H9 (cell line): ENCODE data around the gene MYO1D. TPM values are rescaled to one million over a fixed set of nuclear protein-coding genes. Genes with fewer than 3 reads are reported as not detected.

Source experiments
- DNase-seq: peaks from one replicate; pipeline ENCODE4 v3.0.0-alpha.2; 2017
- H2AFZ ChIP-seq: one replicate; pipeline ENCODE4 v1.6.1; 2013; ENCODE audit warnings: mild to moderate bottlenecking, low read length, control low read depth, moderate library complexity
- H2AK5ac ChIP-seq: 2 replicates; pipeline ENCODE4 v1.6.1; 2013; ENCODE audit warnings: low read length, control low read depth, mixed read lengths; ENCODE audit not compliant: insufficient read length
- H2BK120ac ChIP-seq: one replicate; pipeline ENCODE4 v1.6.1; 2013; ENCODE audit warnings: low read depth, mild to moderate bottlenecking, low read length, control low read depth, inconsistent platforms; ENCODE audit not compliant: poor library complexity, severe bottlenecking
- H2BK12ac ChIP-seq: 2 replicates; pipeline ENCODE4 v1.6.1; 2013; ENCODE audit warnings: low read length, control low read depth, mixed read lengths, low read depth; ENCODE audit not compliant: insufficient read length
- H2BK15ac ChIP-seq: 2 replicates; pipeline ENCODE4 v1.6.1; 2013; ENCODE audit warnings: low read depth, low read length, control low read depth
- H2BK20ac ChIP-seq: one replicate; pipeline ENCODE4 v1.6.1; 2013; ENCODE audit warnings: low read depth, mild to moderate bottlenecking, low read length, control low read depth, inconsistent platforms; ENCODE audit not compliant: poor library complexity, severe bottlenecking
- H2BK5ac ChIP-seq: 2 replicates; pipeline ENCODE4 v1.6.1; 2013; ENCODE audit warnings: low read length, control low read depth, mixed read lengths; ENCODE audit not compliant: insufficient read length
- H3K14ac ChIP-seq: 2 replicates; pipeline ENCODE4 v1.6.1; 2013; ENCODE audit warnings: low read length, control low read depth; ENCODE audit not compliant: insufficient read depth
- H3K18ac ChIP-seq: 2 replicates; pipeline ENCODE4 v1.6.1; 2013; ENCODE audit warnings: low read depth, mild to moderate bottlenecking, mixed read lengths, low read length, control low read depth; ENCODE audit not compliant: insufficient read length
- H3K23ac ChIP-seq: 2 replicates; pipeline ENCODE4 v1.6.1; 2013; ENCODE audit warnings: low read length, control low read depth, mixed read lengths, low read depth; ENCODE audit not compliant: insufficient read length
- H3K23me2 ChIP-seq: 2 replicates; pipeline ENCODE4 v1.6.1; 2013; ENCODE audit warnings: low read depth, mild to moderate bottlenecking, mixed read lengths, low read length, control low read depth; ENCODE audit not compliant: insufficient read length, poor library complexity, severe bottlenecking
- H3K27ac ChIP-seq: 2 replicates; pipeline ENCODE4 v1.5.1; 2013; ENCODE audit warnings: low read length, control low read depth, mixed read lengths, low read depth; ENCODE audit not compliant: insufficient read length
- H3K27me3 ChIP-seq: 2 replicates; pipeline ENCODE4 v1.6.1; 2013; ENCODE audit warnings: low read length, control low read depth, inconsistent platforms; ENCODE audit not compliant: insufficient read depth
- H3K4ac ChIP-seq: 2 replicates; pipeline ENCODE4 v1.6.1; 2013; ENCODE audit warnings: low read depth, mild to moderate bottlenecking, control low read depth, inconsistent platforms, low read length, moderate library complexity
- H3K4me1 ChIP-seq: 2 replicates; pipeline ENCODE4 v1.6.1; 2013; ENCODE audit warnings: low read length, control low read depth, inconsistent platforms; ENCODE audit not compliant: insufficient read depth
- H3K4me2 ChIP-seq: 2 replicates; pipeline ENCODE4 v1.6.1; 2013; ENCODE audit warnings: low read length, control low read depth, mixed read lengths; ENCODE audit not compliant: insufficient read length, insufficient read depth
- H3K56ac ChIP-seq: 2 replicates; pipeline ENCODE4 v1.6.1; 2013; ENCODE audit warnings: low read depth, mild to moderate bottlenecking, mixed read lengths, low read length, control low read depth; ENCODE audit not compliant: insufficient read length
- H3K79me1 ChIP-seq: 2 replicates; pipeline ENCODE4 v1.6.1; 2013; ENCODE audit warnings: low read depth, mild to moderate bottlenecking, moderate library complexity, low read length, control low read depth, inconsistent platforms; ENCODE audit not compliant: insufficient read depth, poor library complexity, severe bottlenecking
- H3K79me2 ChIP-seq: 2 replicates; pipeline ENCODE4 v1.6.1; 2013; ENCODE audit warnings: low read length, control low read depth, inconsistent platforms; ENCODE audit not compliant: insufficient read depth
- H3K9ac ChIP-seq: 2 replicates; pipeline ENCODE4 v1.6.1; 2013; ENCODE audit warnings: low read length, control low read depth, mixed read lengths; ENCODE audit not compliant: insufficient read length; ENCODE audit errors: extremely low read depth
- H3K9me3 ChIP-seq: one replicate; pipeline ENCODE4 v1.6.1; 2013; ENCODE audit warnings: low read depth, low read length, inconsistent platforms; ENCODE audit not compliant: control insufficient read depth
- H3T11ph ChIP-seq: one replicate; pipeline ENCODE4 v1.6.1; 2013; ENCODE audit warnings: mild to moderate bottlenecking, low read length, control low read depth, inconsistent platforms
- H4K20me1 ChIP-seq: one replicate; pipeline ENCODE4 v1.6.1; 2013; ENCODE audit not compliant: control insufficient read depth, insufficient read length, insufficient read depth
- H4K5ac ChIP-seq: 2 replicates; pipeline ENCODE4 v1.6.1; 2013; ENCODE audit warnings: low read depth, mild to moderate bottlenecking, mixed read lengths, low read length, control low read depth; ENCODE audit not compliant: insufficient read length
- H4K8ac ChIP-seq: replicated peaks from 2 replicates; pipeline ENCODE4 v1.6.1; 2013; ENCODE audit warnings: low read length, control low read depth, mixed read lengths, low read depth; ENCODE audit not compliant: insufficient read length
- H4K91ac ChIP-seq: 2 replicates; pipeline ENCODE4 v1.6.1; 2013; ENCODE audit warnings: low read depth, mild to moderate bottlenecking, moderate library complexity, mixed read lengths, low read length, control low read depth; ENCODE audit not compliant: insufficient read length
- H3K27ac Mint-ChIP-seq, 3 experiments: 2 replicates in 2 of 3; 3 replicates in 1 of 3; pipeline ENCODE4 v1.8.0; 2020 to 2021; ENCODE audit warnings: mixed read lengths in 3 of 3, mild to moderate bottlenecking in 1 of 3, moderate library complexity in 1 of 3
- H3K27me3 Mint-ChIP-seq: 2 replicates; pipeline ENCODE4 v1.8.0; 2021; ENCODE audit warnings: low read depth, mild to moderate bottlenecking, moderate library complexity, mixed read lengths
- H3K36me3 Mint-ChIP-seq, 3 experiments: 2 replicates in 2 of 3; 3 replicates in 1 of 3; pipeline ENCODE4 v1.8.0; 2020 to 2021; ENCODE audit warnings: low read depth in 3 of 3, mixed read lengths in 3 of 3; ENCODE audit not compliant: insufficient read depth in 1 of 3
- H3K4me1 Mint-ChIP-seq, 2 experiments: 2 replicates each; pipeline ENCODE4 v1.8.0; 2020; ENCODE audit warnings: mixed read lengths in 2 of 2
- H3K4me3 Mint-ChIP-seq, 2 experiments: 2 replicates in 1 of 2; 3 replicates in 1 of 2; pipeline ENCODE4 v1.8.0; 2020 to 2021; ENCODE audit warnings: mild to moderate bottlenecking in 2 of 2, mixed read lengths in 2 of 2, moderate library complexity in 1 of 2
- H3K9me3 Mint-ChIP-seq, 2 experiments: 2 replicates in 1 of 2; 3 replicates in 1 of 2; pipeline ENCODE4 v1.8.0; 2020; ENCODE audit warnings: mild to moderate bottlenecking in 2 of 2, mixed read lengths in 2 of 2, moderate library complexity in 1 of 2
- CTCF ChIP-seq: fragments of 200-600 bp; sonication (generic); conservative IDR thresholded peaks from 3 replicates; pipeline ENCODE4 v1.8.0; 2021; ENCODE audit warnings: antibody characterized with exemption, mild to moderate bottlenecking
- WGBS: extraction: QIAGEN DNeasy Blood & Tissue Kit; methylation state at CpG from one replicate; pipeline ENCODE4 v1.1.7; 2013; ENCODE audit warnings: missing lambda C conversion rate, low lambda C conversion rate, mixed read lengths; ENCODE audit not compliant: insufficient read length; ENCODE audit errors: extremely low coverage; 5-methylcytosine and 5-hydroxymethylcytosine counted together
- total RNA-seq: library from RNA; stranded (reverse); gene quantifications from 2 replicates; pipeline ENCODE4 v1.2.1, GENCODE V29; 2021

MYO1D gene
- total RNA-seq, 1 experiment from 2014 or later = 19.0 TPM

GRCh38 chr17:32445497-32445896 is 431.4 kb downstream of the MYO1D start:
- Histone ChIP-seq H3K27ac (no peak overlapping the region), H4K20me1 (no peaks in the 10 kb centered on the region)

More at GRCh38 chr17:32445497-32445896, 431.4 kb downstream of the MYO1D start:
- Histone ChIP-seq H3K23me2 (peaks cover 16% of the 10 kb centered on the region), H3K9me3 (no peaks in the 10 kb centered on the region), H3K4me1 (no peaks in the 10 kb centered on the region), H2AK5ac (no peak overlapping the region), H2BK15ac (no peak overlapping the region), H3K4me2 (peak overlapping the region; percentile 97), H3K56ac (no peak overlapping the region), H3K79me1 (no peaks in the 10 kb centered on the region), H3K27me3 (no peaks in the 10 kb centered on the region; the same call in 1 of the 2 replicates), H3T11ph (no peak overlapping the region), H4K8ac (no peak overlapping the region), H3K18ac (no peak overlapping the region), H4K5ac (no peak overlapping the region), H2BK20ac (no peak overlapping the region), H3K9ac (peak overlapping the region; percentile 95), H2BK12ac (no peak overlapping the region), H2BK5ac (no peak overlapping the region), H3K4ac (no peak overlapping the region), H2BK120ac (no peak overlapping the region), H3K14ac (no peak overlapping the region), H3K23ac (no peak overlapping the region), H3K79me2 (peaks cover 22% of the 10 kb centered on the region), H4K91ac (no peak overlapping the region), H2AFZ (no peak overlapping the region)
- no peak for DNase-seq
- Mint-ChIP-seq H3K36me3 (peaks cover 21 to 38% (median 36%) of the 10 kb centered on the region in 3 experiments), H3K4me3 (peak overlapping the region; percentile 94 to 95), H3K4me1 (peaks cover 20 to 23% of the 10 kb centered on the region in 2 experiments), H3K27me3 (peaks cover 30% of the 10 kb centered on the region), H3K27ac (peak overlapping the region in 1 of 3 experiments; percentile 12; a peak in 2 of 7 replicates), H3K9me3 (peaks cover 8 to 16% of the 10 kb centered on the region in 2 experiments; a peak in 4 of 5 replicates)
- no peak for TF ChIP-seq CTCF
- WGBS = no CpG with 5 or more reads among the region's 6 CpGs
